B cell (primary cell): ENCODE measurements around the gene BMP10. TPM values are rescaled to one million over a fixed set of nuclear protein-coding genes. Genes with fewer than 3 reads are reported as not detected.

Experiments used
- ATAC-seq: fragments of 200-7000 bp; cut with Tn5 transposase; one replicate; pipeline ENCODE4 v1.10.0; 2021; ENCODE audit warnings: low read depth, mild to moderate bottlenecking, moderate number of reproducible peaks, moderate library complexity
- CTCF ChIA-PET: fragments of 350-600 bp; sonication (Branson Sonifier 250); formaldehyde crosslinking; loops from one replicate; lab custom pipeline; 2021; ENCODE audit warnings: antibody characterized with exemption, inconsistent platforms; lab: Charles Lee
- POLR2A ChIA-PET: fragments of 350-600 bp; sonication (Branson Sonifier 250); formaldehyde crosslinking; loops from one replicate; lab custom pipeline; 2021; ENCODE audit warnings: antibody characterized with exemption; lab: Charles Lee
- DNase-seq: peaks from one replicate; pipeline ENCODE4 v3.0.0; 2013
- H2AFZ ChIP-seq: 2 replicates; pipeline ENCODE4 v1.6.1; 2012; ENCODE audit warnings: mild to moderate bottlenecking, low read depth, low read length; ENCODE audit not compliant: insufficient read depth, poor library complexity, severe bottlenecking
- H3K27ac ChIP-seq, 2 donors: 1 replicate in 1 of 2; 2 replicates in 1 of 2; pipeline ENCODE4 v1.5.1; 2012 to 2013; ENCODE audit warnings: low read length in 2 of 2, mild to moderate bottlenecking in 2 of 2, moderate library complexity in 1 of 2
- H3K27me3 ChIP-seq, 4 experiments: fragments of 200-600 bp in 1 of 4; sonication (generic) in 1 of 4; replicated peaks in 1 of 4; 1 replicate in 2 of 4; 2 replicates in 2 of 4; pipeline versions ENCODE4 v1.6.1 to v1.7.0; 2013 to 2016; ENCODE audit warnings: low read length in 3 of 4, mild to moderate bottlenecking in 2 of 4, mixed read lengths in 1 of 4, moderate library complexity in 1 of 4; ENCODE audit not compliant: insufficient read depth in 4 of 4, control insufficient read depth in 3 of 4; ENCODE audit errors: control extremely low read depth in 1 of 4
- H3K36me3 ChIP-seq, 2 experiments: replicated peaks in 1 of 2; 1 replicate in 1 of 2; 2 replicates in 1 of 2; pipeline versions ENCODE4 v1.6.1 to v1.7.1; 2013; ENCODE audit warnings: low read length in 1 of 2; ENCODE audit not compliant: insufficient read depth in 2 of 2, control insufficient read depth in 1 of 2; ENCODE audit errors: control extremely low read depth in 1 of 2, extremely low read depth in 1 of 2
- H3K4me1 ChIP-seq, 2 donors: fragments of 200-600 bp in 1 of 2; sonication (generic) in 1 of 2; 1 replicate in 1 of 2; 2 replicates in 1 of 2; pipeline versions ENCODE4 v1.5.1 to v1.6.1; 2013 to 2017; ENCODE audit warnings: low read length in 2 of 2; ENCODE audit not compliant: control insufficient read depth in 2 of 2, insufficient read depth in 2 of 2
- H3K4me2 ChIP-seq: replicated peaks from 2 replicates; pipeline ENCODE3; 2012; ENCODE audit warnings: mild to moderate bottlenecking, low read depth, low read length; ENCODE audit not compliant: poor library complexity, severe bottlenecking
- H3K4me3 ChIP-seq, 5 experiments: fragments of 200-600 bp in 1 of 5; sonication (generic) in 1 of 5; 1 replicate in 3 of 5; 2 replicates in 2 of 5; pipeline versions ENCODE4 v1.5.1 to v1.7.0; 2011 to 2016; ENCODE audit warnings: low read length in 4 of 5, mild to moderate bottlenecking in 4 of 5, low read depth in 2 of 5, control low read depth in 1 of 5, moderate library complexity in 1 of 5; ENCODE audit not compliant: insufficient read depth in 1 of 5; ENCODE audit errors: control extremely low read depth in 1 of 5, extremely low read depth in 1 of 5
- H3K79me2 ChIP-seq: fragments of 200-600 bp; sonication (generic); one replicate; pipeline ENCODE4 v1.6.0; 2016; ENCODE audit warnings: low read length; ENCODE audit not compliant: control insufficient read depth, insufficient read depth
- H3K9ac ChIP-seq: fragments of 200-600 bp; sonication (generic); 2 replicates; pipeline ENCODE4 v1.6.1; 2017; ENCODE audit warnings: mild to moderate bottlenecking, low read length, moderate library complexity
- H3K9me3 ChIP-seq, 3 donors: one replicate each; pipeline versions ENCODE4 v1.6.1 to v1.7.1; 2013; ENCODE audit warnings: low read length in 2 of 3; ENCODE audit not compliant: control insufficient read depth in 2 of 3, insufficient read depth in 1 of 3; ENCODE audit errors: control extremely low read depth in 1 of 3
- H4K20me1 ChIP-seq: 2 replicates; pipeline ENCODE4 v1.6.0; 2012; ENCODE audit warnings: mild to moderate bottlenecking, low read length; ENCODE audit not compliant: insufficient read depth, control insufficient read depth, poor library complexity, severe bottlenecking
- H3K27ac Mint-ChIP-seq: one replicate; pipeline ENCODE4 v1.8.0; 2021; ENCODE audit warnings: mixed read lengths
- H3K27me3 Mint-ChIP-seq: one replicate; pipeline ENCODE4 v1.8.0; 2021; ENCODE audit warnings: mixed read lengths
- H3K4me1 Mint-ChIP-seq: one replicate; pipeline ENCODE4 v1.8.0; 2021; ENCODE audit warnings: mixed read lengths
- H3K4me3 Mint-ChIP-seq: one replicate; pipeline ENCODE4 v1.8.0; 2021; ENCODE audit warnings: mixed read lengths
- H3K9me3 Mint-ChIP-seq: one replicate; pipeline ENCODE4 v1.8.0; 2022; ENCODE audit warnings: mixed read lengths; ENCODE audit not compliant: insufficient read depth
- CTCF ChIP-seq: fragments of 200-600 bp; IDR thresholded peaks from one replicate; pipeline ENCODE4 v1.8.0; 2022; ENCODE audit warnings: antibody characterized with exemption, mild to moderate bottlenecking
- EZH2 ChIP-seq: IDR thresholded peaks from 2 replicates; pipeline ENCODE4 v1.6.1; 2012; ENCODE audit warnings: borderline replicate concordance, low read depth, mild to moderate bottlenecking, moderate library complexity, low read length; ENCODE audit not compliant: insufficient read depth, poor library complexity, severe bottlenecking
- WGBS: methylation state at CpG from one replicate; pipeline ENCODE4 v1.1.5; 2013; ENCODE audit warnings: missing lambda C conversion rate; ENCODE audit not compliant: insufficient coverage; 5-methylcytosine and 5-hydroxymethylcytosine counted together
- intact Hi-C: fragments of 100-400 bp; cut with micrococcal nuclease; formaldehyde crosslinking; loops from one replicate; pipeline ENCODE4 v1.10.0; 2022
- polyA plus RNA-seq: library from polyadenylated mRNA; depleted of rRNA; stranded (reverse); fragments of >200 nt; gene quantifications from 2 replicates; pipeline ENCODE4 v1.2.3, GENCODE V29; 2012
- total RNA-seq, 2 donors: library from RNA; stranded (reverse); fragments of 120-200 nt in 1 of 2; gene quantifications; 1 replicate in 1 of 2; 2 replicates in 1 of 2; pipeline versions ENCODE4 v1.2.3 to v1.2.4, GENCODE V29; 2013 to 2022

The BMP10 gene
- total and polyA plus RNA-seq, 2 donors (not counting 1 experiment from before 2014, with no cell fraction given): not detected

- DNase-seq: no peak
Observed at GRCh38 chr2:68838641-68839040, 32.6 kb downstream of the BMP10 start.

More at GRCh38 chr2:68838641-68839040, 32.6 kb downstream of the BMP10 start:
- intact Hi-C loops: no loop called here
- peaks cover 30 to 33% of the 10 kb centered on the region in 2 donors for H3K4me1 ChIP-seq
- H3K4me2 ChIP-seq: no peak overlapping the region
- no peak for ATAC-seq
- ChIA-PET POLR2A (interaction anchor here (0.5 to 1.3 kb wide), 4 partner anchors 65 to 128 kb away, joined by 3 to 7 read pairs (median 5); no protein-coding TSS in a partner anchor), CTCF (interaction anchor here (0.6 to 8.8 kb wide), 22 partner anchors 10 to 375 kb away, joined by 3 to 140 read pairs (median 4); partner anchors contain the start of genes APLF and FBXO48)
- no peak overlapping the region for H2AFZ ChIP-seq
- H3K27ac ChIP-seq: no peak overlapping the region
- Mint-ChIP-seq H3K4me1 (peaks cover 41% of the 10 kb centered on the region), H3K27me3 (no peaks in the 10 kb centered on the region), H3K27ac (no peak overlapping the region), H3K9me3 (no peaks in the 10 kb centered on the region), H3K4me3 (no peak overlapping the region)
- no peaks in the 10 kb centered on the region for H3K27me3 ChIP-seq
- no peaks in the 10 kb centered on the region for H3K36me3 ChIP-seq
- no peak for TF ChIP-seq EZH2
- TF ChIP-seq CTCF: no peak
- H4K20me1 ChIP-seq: no peaks in the 10 kb centered on the region
- H3K4me3 ChIP-seq: no peak overlapping the region
- H3K79me2 ChIP-seq: no peaks in the 10 kb centered on the region
- H3K9ac ChIP-seq: no peak overlapping the region
- WGBS: 87% methylated on average over 4 of the region's 10 CpGs
- peaks cover 0 to 6% (median 4%) of the 10 kb centered on the region in 3 donors for H3K9me3 ChIP-seq
